Endothelial cell of umbilical vein (primary cell): Measurements from ENCODE around the gene LAMTOR2. TPM values are rescaled to one million over a fixed set of nuclear protein-coding genes. Genes with fewer than 3 reads are reported as not detected.

Experiments
- BruUV-seq: library from RNA; stranded (reverse); fragments of 400-500 nt; replicated peaks from 2 replicates; lab custom pipeline; 2021; lab: Mats Ljungman, UMichigan
- CTCF ChIA-PET: fragments of 300-600, 350-600 bp; sonication (Branson Sonifier 250); formaldehyde crosslinking; loops from one replicate; lab custom pipeline; 2021; ENCODE audit warnings: antibody characterized with exemption, inconsistent platforms; lab: Charles Lee
- POLR2A ChIA-PET: fragments of 300-600, 350-600 bp; sonication (Branson Sonifier 250); formaldehyde crosslinking; loops from one replicate; lab custom pipeline; 2021; ENCODE audit warnings: antibody characterized with exemption, inconsistent platforms; lab: Charles Lee
- DNase-seq: peaks from one replicate; pipeline ENCODE4 v3.0.0-alpha.2; 2011; ENCODE audit warnings: low read depth, low spot score
- FAIRE-seq: peaks from 2 replicates; lab custom pipeline; 2011; peaks lifted over from hg19 to GRCh38; lab: Jason Lieb, UNC
- H2AFZ ChIP-seq: 2 replicates; pipeline ENCODE4 v1.6.0; 2012; ENCODE audit warnings: low read depth, low read length, control low read depth, inconsistent platforms
- H3K27ac ChIP-seq: 2 replicates; pipeline ENCODE4 v1.5.1; 2011; ENCODE audit warnings: low read depth, mild to moderate bottlenecking, control low read depth, low read length, moderate library complexity; ENCODE audit not compliant: insufficient read depth
- H3K27me3 ChIP-seq, 2 experiments: 2 replicates each; pipeline versions ENCODE4 v1.6.0 to v1.6.1; 2011; ENCODE audit warnings: low read length in 2 of 2, mixed read lengths in 1 of 2; ENCODE audit not compliant: control insufficient read depth in 2 of 2, insufficient read depth in 2 of 2
- H3K36me3 ChIP-seq, 2 experiments: 2 replicates in 1 of 2; 3 replicates in 1 of 2; pipeline ENCODE4 v1.5.1; 2011; ENCODE audit warnings: low read length in 2 of 2, mild to moderate bottlenecking in 1 of 2, moderate library complexity in 1 of 2; ENCODE audit not compliant: control insufficient read depth in 2 of 2, insufficient read depth in 2 of 2; ENCODE audit errors: extremely low read depth in 1 of 2
- H3K4me1 ChIP-seq: 3 replicates; pipeline ENCODE4 v1.5.1; 2011; ENCODE audit warnings: mild to moderate bottlenecking, low read length; ENCODE audit not compliant: control insufficient read depth, insufficient read depth; ENCODE audit errors: extremely low read depth
- H3K4me2 ChIP-seq: 2 replicates; pipeline ENCODE4 v1.6.1; 2011; ENCODE audit warnings: low read length, control low read depth, mixed read lengths; ENCODE audit not compliant: insufficient read depth
- H3K4me3 ChIP-seq, 3 experiments: fragments of 200-600 bp in 1 of 3; sonication (generic), shearing (Covaris generic) in 1 of 3; replicated peaks in 1 of 3; 2 replicates each; pipeline ENCODE4 v1.5.1; 2011 to 2016; ENCODE audit warnings: control low read depth in 3 of 3, low read length in 3 of 3, mild to moderate bottlenecking in 2 of 3, inconsistent platforms in 1 of 3, low read depth in 1 of 3, moderate library complexity in 1 of 3; ENCODE audit not compliant: insufficient read depth in 1 of 3
- H3K79me2 ChIP-seq: 2 replicates; pipeline ENCODE4 v1.6.0; 2012; ENCODE audit warnings: low read length, inconsistent platforms; ENCODE audit not compliant: control insufficient read depth, insufficient read depth
- H3K9ac ChIP-seq: replicated peaks from 2 replicates; pipeline ENCODE3; 2011; ENCODE audit warnings: low read length, control low read depth; ENCODE audit not compliant: insufficient read depth; ENCODE audit errors: extremely low read depth
- H3K9me1 ChIP-seq: replicated peaks from 3 replicates; pipeline ENCODE4 v1.6.0; 2011; ENCODE audit warnings: mild to moderate bottlenecking, low read length; ENCODE audit not compliant: control insufficient read depth, insufficient read depth; ENCODE audit errors: extremely low read depth
- H3K9me3 ChIP-seq: replicated peaks from 2 replicates; pipeline ENCODE4 v1.5.1; 2012; ENCODE audit warnings: low read length, inconsistent platforms; ENCODE audit not compliant: control insufficient read depth, insufficient read depth
- H4K20me1 ChIP-seq: replicated peaks from 2 replicates; pipeline ENCODE3; 2011; ENCODE audit warnings: mild to moderate bottlenecking, low read length; ENCODE audit not compliant: control insufficient read depth, insufficient read depth; ENCODE audit errors: extremely low read depth
- EZH2 ChIP-seq: IDR thresholded peaks from 2 replicates; pipeline ENCODE4 v1.6.1; 2012; ENCODE audit warnings: borderline replicate concordance, low read depth, mild to moderate bottlenecking, moderate library complexity, low read length, inconsistent platforms; ENCODE audit not compliant: severe bottlenecking
- FOS ChIP-seq: IDR thresholded peaks from 2 replicates; pipeline ENCODE4 v1.6.1; 2011; ENCODE audit warnings: mild to moderate bottlenecking, low read length, moderate library complexity, borderline replicate concordance; ENCODE audit not compliant: insufficient read depth
- GATA2 ChIP-seq: IDR thresholded peaks from 2 replicates; pipeline ENCODE4 v1.7.0; 2011; ENCODE audit warnings: low read depth, mild to moderate bottlenecking, moderate library complexity, mixed read lengths, low read length; ENCODE audit not compliant: insufficient read length, insufficient read depth
- JUN ChIP-seq: IDR thresholded peaks from 2 replicates; pipeline ENCODE4 v1.6.1; 2011; ENCODE audit warnings: borderline replicate concordance, low read depth; ENCODE audit not compliant: insufficient read length, insufficient read depth
- MYC ChIP-seq: IDR thresholded peaks from one replicate; pipeline ENCODE4 v1.6.1; 2011; ENCODE audit warnings: mild to moderate bottlenecking, low read depth, low read length
- POLR2A ChIP-seq: IDR thresholded peaks from 2 replicates; pipeline ENCODE4 v1.6.1; 2012; ENCODE audit warnings: low read depth, mild to moderate bottlenecking, control low read depth, low read length
- POLR2AphosphoS5 ChIP-seq: IDR thresholded peaks from 2 replicates; pipeline ENCODE4 v1.6.1; 2012; ENCODE audit warnings: low read depth, mild to moderate bottlenecking, control low read depth, low read length, moderate library complexity; ENCODE audit not compliant: insufficient read depth
- dilution Hi-C: fragments of 300-500 bp; cut with MboI; formaldehyde crosslinking; loops from one replicate; pipeline ENCODE4 v1.15.0; 2019; ENCODE audit warnings: low sequenced_read_pairs; ENCODE audit not compliant: extremely low pct_ligation_motif_present
- intact Hi-C: fragments of 100-400 bp; cut with micrococcal nuclease; formaldehyde crosslinking; loops from one replicate; pipeline ENCODE4 v1.10.0; 2022
- polyA plus RNA-seq, 4 experiments: library from polyadenylated mRNA; depleted of rRNA in 3 of 4; stranded (reverse) in 3 of 4; unstranded in 1 of 4; fragments of >200 nt; gene quantifications; 2 replicates each; pipeline versions ENCODE4 v1.2.1 to v1.2.3, GENCODE V29; 2011 to 2012; ENCODE audit warnings: missing spikeins in 1 of 4
- total RNA-seq: library from RNA; stranded (reverse); gene quantifications from 2 replicates; pipeline ENCODE4 v1.2.3, GENCODE V29; 2021
- TF ChIP-seq, protein P1 (sequence below): IDR thresholded peaks from 2 replicates; pipeline ENCODE4 v1.6.1; 2011; ENCODE audit not compliant: insufficient read depth, insufficient read length
- TF ChIP-seq, protein P2 (sequence below), 2 donors: IDR thresholded peaks; 1 replicate in 1 of 2; 2 replicates in 1 of 2; pipeline ENCODE4 v1.5.1; 2011; ENCODE audit warnings: low read length in 2 of 2, mild to moderate bottlenecking in 2 of 2, moderate library complexity in 2 of 2, control low read depth in 1 of 2, inconsistent platforms in 1 of 2, low read depth in 1 of 2; ENCODE audit not compliant: insufficient read depth in 1 of 2; ENCODE audit errors: extremely low read depth in 1 of 2

LAMTOR2 gene
- total and polyA plus RNA-seq, 2 donors (not counting 3 experiments of a cell fraction or from before 2014, with no cell fraction given): 77.7 to 136 TPM

DNA sequence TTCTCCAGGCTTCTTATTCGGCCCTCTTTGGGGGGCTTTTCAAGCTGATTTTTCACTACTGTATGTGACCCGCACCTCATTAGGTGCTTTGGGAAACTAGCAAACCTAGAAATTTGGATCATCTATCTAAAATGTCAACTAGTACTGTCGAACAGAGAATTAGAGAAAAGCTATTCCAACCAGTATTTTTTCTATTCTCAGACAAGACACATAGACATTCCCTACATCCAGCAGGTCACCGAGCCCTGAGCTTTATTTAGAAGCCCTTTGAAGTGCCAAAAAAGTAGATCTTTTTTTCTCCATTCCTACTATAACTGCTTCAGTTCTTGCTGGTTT, 33.5 kb upstream of the LAMTOR2 start:
- FAIRE-seq: no peak
- no peaks in the 10 kb centered on the region for H3K9me3 ChIP-seq
- H4K20me1 ChIP-seq: no peaks in the 10 kb centered on the region
- H3K27ac ChIP-seq: no peak overlapping the region
- no peaks in the 10 kb centered on the region for H3K9me1 ChIP-seq
- H2AFZ ChIP-seq: peak overlapping the region; percentile 71
- TF ChIP-seq, protein P1, sequence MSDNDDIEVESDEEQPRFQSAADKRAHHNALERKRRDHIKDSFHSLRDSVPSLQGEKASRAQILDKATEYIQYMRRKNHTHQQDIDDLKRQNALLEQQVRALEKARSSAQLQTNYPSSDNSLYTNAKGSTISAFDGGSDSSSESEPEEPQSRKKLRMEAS: no peak
- TF ChIP-seq POLR2A (no peak), FOS (no peak), EZH2 (no peak), GATA2 (no peak), JUN (no peak), POLR2AphosphoS5 (no peak), MYC (no peak)
- TF ChIP-seq, protein P2, sequence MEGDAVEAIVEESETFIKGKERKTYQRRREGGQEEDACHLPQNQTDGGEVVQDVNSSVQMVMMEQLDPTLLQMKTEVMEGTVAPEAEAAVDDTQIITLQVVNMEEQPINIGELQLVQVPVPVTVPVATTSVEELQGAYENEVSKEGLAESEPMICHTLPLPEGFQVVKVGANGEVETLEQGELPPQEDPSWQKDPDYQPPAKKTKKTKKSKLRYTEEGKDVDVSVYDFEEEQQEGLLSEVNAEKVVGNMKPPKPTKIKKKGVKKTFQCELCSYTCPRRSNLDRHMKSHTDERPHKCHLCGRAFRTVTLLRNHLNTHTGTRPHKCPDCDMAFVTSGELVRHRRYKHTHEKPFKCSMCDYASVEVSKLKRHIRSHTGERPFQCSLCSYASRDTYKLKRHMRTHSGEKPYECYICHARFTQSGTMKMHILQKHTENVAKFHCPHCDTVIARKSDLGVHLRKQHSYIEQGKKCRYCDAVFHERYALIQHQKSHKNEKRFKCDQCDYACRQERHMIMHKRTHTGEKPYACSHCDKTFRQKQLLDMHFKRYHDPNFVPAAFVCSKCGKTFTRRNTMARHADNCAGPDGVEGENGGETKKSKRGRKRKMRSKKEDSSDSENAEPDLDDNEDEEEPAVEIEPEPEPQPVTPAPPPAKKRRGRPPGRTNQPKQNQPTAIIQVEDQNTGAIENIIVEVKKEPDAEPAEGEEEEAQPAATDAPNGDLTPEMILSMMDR (IDR thresholded peaks at IDR 0.05; ENCODE audit: extremely low read depth in 1 of 2, insufficient read depth in 1 of 2, low read depth in 1 of 2, low read length in 2 of 2): no peak
- peak overlapping the region; percentile 60 for H3K9ac ChIP-seq
- ChIA-PET POLR2A (no interaction called here), CTCF (interaction anchor here (1.1 to 3.7 kb wide), 6 partner anchors 15 to 204 kb away, joined by 3 to 16 read pairs (median 4); no protein-coding TSS in a partner anchor)
- intact Hi-C loops (loop anchor here (1.0 kb wide), 1 partner anchor 33 kb away; the partner anchor contains the start of gene LAMTOR2), dilution Hi-C loops (no loop called here)
- H3K79me2 ChIP-seq: peaks cover 30% of the 10 kb centered on the region
- H3K4me1 ChIP-seq: peaks cover 10% of the 10 kb centered on the region
- peaks cover 3 to 11% of the 10 kb centered on the region in 2 experiments for H3K36me3 ChIP-seq
- peak overlapping the region in 1 of 3 experiments; percentile 78 for H3K4me3 ChIP-seq
- BruUV-seq: no TSS peak
- no peaks in the 10 kb centered on the region for H3K27me3 ChIP-seq
- DNase-seq: no peak
- peak overlapping the region; percentile 64 for H3K4me2 ChIP-seq
